Measurements from ENCODE around the gene TPSG1. TPM values are rescaled to one million over a fixed set of nuclear protein-coding genes. Genes with fewer than 3 reads are reported as not detected.

Gene TPSG1
- total RNA-seq, 1 experiment from 2014 or later, result not detected

- H3K9me3 ChIP-seq (ENCODE audit: control insufficient read depth in 1 of 2, insufficient read depth in 1 of 2, low read depth in 1 of 2, low read length in 2 of 2), result no peaks in the 10 kb centered on the region
- DNase-seq (ENCODE audit: low read depth, low spot score) (no peak), ATAC-seq (no peak)
- no peak overlapping the region for H3K27ac ChIP-seq (ENCODE audit: low read depth, low read length)
- POLR2A ChIA-PET, result no interaction called here
- CTCF ChIA-PET, result no interaction called here
- no peak overlapping the region for H3K9ac ChIP-seq (ENCODE audit: low read length)
- H2AFZ ChIP-seq (ENCODE audit: low read depth, low read length, poor library complexity, severe bottlenecking), result no peak overlapping the region
- no TSS peak for BruUV-seq (replicated peaks)
- RAD21 ChIA-PET (ENCODE audit: low non-redundant PET in 1 of 2, low total read pairs in 2 of 2, uncharacterized antibody in 2 of 2, unreplicated experiment in 2 of 2), result no interaction called here
- no peaks in the 10 kb centered on the region for H3K4me1 ChIP-seq (ENCODE audit: control insufficient read depth in 1 of 2, insufficient read depth in 2 of 2, low read length in 2 of 2)
- H3K79me2 ChIP-seq (ENCODE audit: insufficient read depth, low read length), result no peaks in the 10 kb centered on the region
- H4K20me1 ChIP-seq (ENCODE audit: insufficient read depth), result no peaks in the 10 kb centered on the region
- H3K36me3 ChIP-seq (ENCODE audit: control insufficient read depth in 1 of 2, insufficient read depth in 2 of 2, low read length in 2 of 2), result no peaks in the 10 kb centered on the region
- H3K9me2 ChIP-seq (ENCODE audit: insufficient read depth), result no peaks in the 10 kb centered on the region
- intact Hi-C loops (cut with micrococcal nuclease), result no loop called here
- H3K4me2 ChIP-seq (ENCODE audit: low read length), result no peak overlapping the region
- H3K4me3 ChIP-seq (replicated peaks in 1 of 2; ENCODE audit: low read depth in 1 of 2, low read length in 2 of 2), result no peak overlapping the region
- no peaks in the 10 kb centered on the region for H3K27me3 ChIP-seq (ENCODE audit: insufficient read depth, low read length)
- TF ChIP-seq POLR2AphosphoS5 (IDR thresholded peaks at IDR 0.05; ENCODE audit: low read depth, low read length), result no peak
- no peak for TF ChIP-seq MAX (IDR thresholded peaks at IDR 0.05)
- TF ChIP-seq POLR2A (IDR thresholded peaks at IDR 0.05; ENCODE audit: borderline replicate concordance, extremely low read depth, insufficient read depth, insufficient read length), result no peak
- TF ChIP-seq EZH2phosphoT487 (IDR thresholded peaks at IDR 0.05; ENCODE audit: borderline replicate concordance), result no peak
- TF ChIP-seq REST (IDR thresholded peaks at IDR 0.05; ENCODE audit: low read depth), result no peak
- TF ChIP-seq SRF (IDR thresholded peaks at IDR 0.05; ENCODE audit: low read depth), result no peak
- no peak for TF ChIP-seq CEBPB (IDR thresholded peaks at IDR 0.05; ENCODE audit: low read depth)
- no peak for TF ChIP-seq SP1 (IDR thresholded peaks at IDR 0.05; ENCODE audit: low read depth)
- TF ChIP-seq ZNF274 (IDR thresholded peaks at IDR 0.05; ENCODE audit: low read depth, low read length), result no peak
- TF ChIP-seq ZBTB33 (IDR thresholded peaks at IDR 0.05; ENCODE audit: extremely low read depth, insufficient replicate concordance, low read length), result no peak
Measured at GRCh38 chr16:1211451-1212268, 13.4 kb downstream of the TPSG1 start.
